A549 (cell line): ENCODE results near the gene ANO4. TPM values are rescaled to one million over a fixed set of nuclear protein-coding genes. Genes with fewer than 3 reads are reported as not detected.

ENCODE experiments used
- ATAC-seq, 2 experiments: fragments of 200-7000 bp in 1 of 2; fragments of >200 bp in 1 of 2; cut with Nextera tagmentation in 1 of 2; cut with Tn5 transposase in 1 of 2; 3 replicates each; pipeline versions ENCODE4 v1.8.0 to v1.9.1; 2018 to 2020; ENCODE audit warnings: mild to moderate bottlenecking in 1 of 2, moderate library complexity in 1 of 2
- CTCF ChIA-PET: fragments of 300-600 bp; sonication (Branson Sonifier 250); formaldehyde crosslinking; extraction: SDS; loops from one replicate; lab custom pipeline; 2021; ENCODE audit warnings: antibody characterized with exemption, inconsistent platforms; lab: Yijun Ruan, JAX
- POLR2A ChIA-PET: fragments of 350-600 bp; formaldehyde crosslinking; extraction: SDS; loops from one replicate; lab custom pipeline; 2021; ENCODE audit warnings: antibody characterized with exemption, inconsistent platforms; lab: Yijun Ruan, JAX
- DNase-seq, 2 experiments: peaks; one replicate each; pipeline versions ENCODE4 v3.0.0 to v3.0.0-alpha.2; 2011 to 2016; ENCODE audit warnings: low read depth in 1 of 2, low spot score in 1 of 2
- FAIRE-seq: peaks from 2 replicates; lab custom pipeline; 2011; peaks lifted over from hg19 to GRCh38; lab: Jason Lieb, UNC
- H3K27ac ChIP-seq, 2 experiments: fragments of >200 bp; sonication (Bioruptor Twin); formaldehyde crosslinking; 3 replicates each; pipeline ENCODE4 v1.5.1; 2016 to 2017
- H3K4me1 ChIP-seq: fragments of >200 bp; sonication (Bioruptor Twin); formaldehyde crosslinking; 3 replicates; pipeline ENCODE4 v1.6.1; 2016
- H3K4me2 ChIP-seq: fragments of >200 bp; sonication (Bioruptor Twin); formaldehyde crosslinking; 3 replicates; pipeline ENCODE4 v1.6.1; 2016
- H3K4me3 ChIP-seq: fragments of >200 bp; sonication (Bioruptor Twin); formaldehyde crosslinking; 3 replicates; pipeline ENCODE4 v1.5.1; 2016
- H3K9me3 ChIP-seq: fragments of >200 bp; sonication (Bioruptor Twin); formaldehyde crosslinking; 3 replicates; pipeline ENCODE4 v1.6.1; 2016
- CBX8 ChIP-seq: fragments of 200-600 bp; sonication (generic); IDR thresholded peaks from 2 replicates; pipeline ENCODE4 v1.6.1; 2016
- CEBPB ChIP-seq, 2 experiments: fragments of >200 bp in 1 of 2; sonication (Bioruptor Twin) in 1 of 2; formaldehyde crosslinking in 1 of 2; IDR thresholded peaks; 2 replicates each; pipeline ENCODE4 v1.6.1; 2012 to 2016
- EHMT2 ChIP-seq: fragments of 200-600 bp; sonication (generic); IDR thresholded peaks from 2 replicates; pipeline ENCODE4 v1.6.1; 2016; ENCODE audit warnings: antibody characterized with exemption, low read depth, mild to moderate bottlenecking, moderate library complexity
- ESRRA ChIP-seq: fragments of 150-350 bp; IDR thresholded peaks from 2 replicates; pipeline ENCODE4 v1.6.1; 2014; ENCODE audit warnings: mild to moderate bottlenecking, low read length, borderline replicate concordance
- FOSL2 ChIP-seq, 2 experiments: fragments of 450-650 bp in 1 of 2; fragments of >200 bp in 1 of 2; sonication (Bioruptor Twin) in 1 of 2; formaldehyde crosslinking; IDR thresholded peaks; 2 replicates each; pipeline versions ENCODE4 v1.5.0 to v1.6.1; 2016 to 2020; ENCODE audit warnings: mild to moderate bottlenecking in 1 of 2, moderate library complexity in 1 of 2
- HOXA7 ChIP-seq: fragments of 250-450 bp; sonication (Bioruptor Pico); IDR thresholded peaks from 2 replicates; pipeline ENCODE4 v1.5.0; 2020; ENCODE audit warnings: mild to moderate bottlenecking, moderate library complexity
- HOXB13 ChIP-seq: fragments of 250-450 bp; sonication (Bioruptor Pico); IDR thresholded peaks from 2 replicates; pipeline ENCODE4 v1.5.0; 2020; ENCODE audit warnings: low read depth, mild to moderate bottlenecking, moderate library complexity
- JUN ChIP-seq, 2 experiments: fragments of >200 bp; sonication (Bioruptor Twin); formaldehyde crosslinking; IDR thresholded peaks; 2 replicates in 1 of 2; 3 replicates in 1 of 2; pipeline ENCODE4 v1.6.1; 2016 to 2017
- JUNB ChIP-seq: fragments of >200 bp; sonication (Bioruptor Twin); formaldehyde crosslinking; IDR thresholded peaks from 2 replicates; pipeline ENCODE4 v1.6.1; 2016
- KDM1A ChIP-seq: fragments of 200-600 bp; sonication (generic); IDR thresholded peaks from 2 replicates; pipeline ENCODE4 v1.6.1; 2016; ENCODE audit warnings: low read depth, mild to moderate bottlenecking
- KDM5A ChIP-seq: fragments of 200-600 bp; sonication (generic); IDR thresholded peaks from 2 replicates; pipeline ENCODE4 v1.6.1; 2016; ENCODE audit warnings: antibody characterized with exemption, mild to moderate bottlenecking
- MAFK ChIP-seq: fragments of 450-650 bp; IDR thresholded peaks from 2 replicates; pipeline ENCODE4 v1.6.1; 2014; ENCODE audit not compliant: partially characterized antibody
- MAZ ChIP-seq: fragments of 150-350 bp; IDR thresholded peaks from 2 replicates; pipeline ENCODE4 v1.6.1; 2014; ENCODE audit warnings: antibody characterized with exemption, low read depth, low read length, borderline replicate concordance
- NPAS2 ChIP-seq: fragments of 250-450 bp; sonication (Bioruptor Pico); IDR thresholded peaks from 2 replicates; pipeline ENCODE4 v1.8.0; 2022; ENCODE audit warnings: mild to moderate bottlenecking, moderate library complexity, borderline replicate concordance
- POLR2A ChIP-seq: IDR thresholded peaks from 2 replicates; pipeline ENCODE4 v1.6.1; 2012; ENCODE audit warnings: mild to moderate bottlenecking, low read length
- POLR2AphosphoS2 ChIP-seq: conservative IDR thresholded peaks from 2 replicates; pipeline ENCODE4 v1.6.1; 2012; ENCODE audit warnings: low read length, improper control_type of control experiment, inconsistent platforms
- RAD21 ChIP-seq, 2 experiments: fragments of >200 bp in 1 of 2; sonication (Bioruptor Twin) in 1 of 2; formaldehyde crosslinking in 1 of 2; IDR thresholded peaks in 1 of 2; conservative IDR thresholded peaks in 1 of 2; 2 replicates in 1 of 2; 3 replicates in 1 of 2; pipeline ENCODE4 v1.6.1; 2012 to 2018; ENCODE audit warnings: inconsistent platforms in 1 of 2
- RCOR1 ChIP-seq: fragments of 150-350 bp; IDR thresholded peaks from 2 replicates; pipeline ENCODE4 v1.6.1; 2014; ENCODE audit warnings: antibody characterized with exemption, low read length, low read depth
- TP53 ChIP-seq: fragments of 250-450 bp; sonication (Bioruptor Pico); IDR thresholded peaks from 2 replicates; pipeline ENCODE4 v1.5.0; 2021; ENCODE audit warnings: mild to moderate bottlenecking, moderate library complexity
- ZC3H11A ChIP-seq: fragments of 450-650 bp; IDR thresholded peaks from 2 replicates; pipeline ENCODE4 v1.6.1; 2014; ENCODE audit warnings: antibody characterized with exemption, mild to moderate bottlenecking
- ZFP36 ChIP-seq: fragments of 450-650 bp; IDR thresholded peaks from 2 replicates; pipeline ENCODE4 v1.6.1; 2014; ENCODE audit warnings: borderline replicate concordance; ENCODE audit not compliant: partially characterized antibody
- ZSCAN20 ChIP-seq: fragments of 250-450 bp; sonication (Bioruptor Pico); IDR thresholded peaks from 2 replicates; pipeline ENCODE4 v1.8.0; 2022; ENCODE audit warnings: mild to moderate bottlenecking, moderate library complexity
- WGBS: methylation state at CpG from one replicate; pipeline ENCODE4 v1.1.6; 2017; ENCODE audit errors: missing lambda C conversion rate; 5-methylcytosine and 5-hydroxymethylcytosine counted together
- polyA plus RNA-seq, 4 experiments: library from polyadenylated mRNA; depleted of rRNA in 3 of 4; stranded (reverse); fragments of >200 nt; fragmentation: RNase III in 1 of 4; extraction: RNeasy Plus Mini Kit Qiagen cat#74134 plus additional on column Dnase treatment in 1 of 4; gene quantifications; 2 replicates in 3 of 4; 3 replicates in 1 of 4; pipeline ENCODE4 v1.2.3, GENCODE V29; 2011 to 2017
- TF ChIP-seq, protein P1 (sequence below): fragments of >200 bp; sonication (Bioruptor Twin); formaldehyde crosslinking; IDR thresholded peaks from 3 replicates; pipeline ENCODE4 v1.6.1; 2016
- TF ChIP-seq, protein P2 (sequence below): IDR thresholded peaks from 2 replicates; pipeline ENCODE4 v1.6.1; 2012
- TF ChIP-seq, protein P3 (sequence below): fragments of >200 bp; sonication (Bioruptor Twin); formaldehyde crosslinking; IDR thresholded peaks from 2 replicates; pipeline ENCODE4 v1.6.1; 2016
- TF ChIP-seq, protein P4 (sequence below): fragments of >200 bp; sonication (Bioruptor Twin); formaldehyde crosslinking; IDR thresholded peaks from 3 replicates; pipeline ENCODE4 v1.5.1; 2016
- TF ChIP-seq, protein P5 (sequence below): fragments of 250-450 bp; sonication (Bioruptor Pico); IDR thresholded peaks from 2 replicates; pipeline ENCODE4 v1.5.0; 2021; ENCODE audit warnings: mild to moderate bottlenecking, moderate library complexity, borderline replicate concordance

Gene ANO4
- polyA plus RNA-seq, 2 of the 4 experiments (the other 2 are of a cell fraction), result 0.17 TPM; not detected in 1

DNA sequence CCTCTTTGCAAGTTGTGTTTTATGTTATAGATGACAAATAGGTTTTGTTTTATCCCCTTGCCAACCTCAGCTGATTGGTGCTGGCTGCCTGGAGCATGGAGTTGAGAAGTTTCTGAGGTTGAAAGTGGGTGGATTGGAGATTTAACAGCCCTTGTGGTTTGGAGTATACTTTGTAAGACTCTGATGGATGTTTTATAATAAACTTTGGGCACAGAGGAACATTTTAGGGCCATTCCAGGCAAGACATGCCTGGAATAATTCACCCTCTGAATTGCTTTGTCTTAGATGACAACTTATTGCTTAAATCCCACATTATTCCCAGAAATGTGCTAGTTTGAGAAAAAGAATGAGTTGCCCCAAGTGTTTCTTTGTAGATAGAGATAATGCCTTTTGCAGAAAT is 256.6 kb downstream of the ANO4 start:
- DNase-seq, result no peak
- no peak for TF ChIP-seq NPAS2
- TF ChIP-seq, protein P1, sequence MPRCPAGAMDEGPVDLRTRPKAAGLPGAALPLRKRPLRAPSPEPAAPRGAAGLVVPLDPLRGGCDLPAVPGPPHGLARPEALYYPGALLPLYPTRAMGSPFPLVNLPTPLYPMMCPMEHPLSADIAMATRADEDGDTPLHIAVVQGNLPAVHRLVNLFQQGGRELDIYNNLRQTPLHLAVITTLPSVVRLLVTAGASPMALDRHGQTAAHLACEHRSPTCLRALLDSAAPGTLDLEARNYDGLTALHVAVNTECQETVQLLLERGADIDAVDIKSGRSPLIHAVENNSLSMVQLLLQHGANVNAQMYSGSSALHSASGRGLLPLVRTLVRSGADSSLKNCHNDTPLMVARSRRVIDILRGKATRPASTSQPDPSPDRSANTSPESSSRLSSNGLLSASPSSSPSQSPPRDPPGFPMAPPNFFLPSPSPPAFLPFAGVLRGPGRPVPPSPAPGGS, result no peak
- no peak for TF ChIP-seq MAFK
- no peak for TF ChIP-seq JUN (IDR thresholded peaks at IDR 0.05)
- no peak for TF ChIP-seq POLR2A
- TF ChIP-seq KDM1A, result no peak
- TF ChIP-seq KDM5A, result no peak
- TF ChIP-seq ESRRA, result no peak
- no peak for TF ChIP-seq RAD21 (conservative IDR thresholded peaks at IDR 0.05 in 1 of 2, IDR thresholded peaks at IDR 0.05 in 1 of 2)
- no peak for TF ChIP-seq RCOR1
- TF ChIP-seq POLR2AphosphoS2, result no peak
- TF ChIP-seq, protein P2, sequence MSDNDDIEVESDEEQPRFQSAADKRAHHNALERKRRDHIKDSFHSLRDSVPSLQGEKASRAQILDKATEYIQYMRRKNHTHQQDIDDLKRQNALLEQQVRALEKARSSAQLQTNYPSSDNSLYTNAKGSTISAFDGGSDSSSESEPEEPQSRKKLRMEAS, result no peak
- TF ChIP-seq, protein P3, sequence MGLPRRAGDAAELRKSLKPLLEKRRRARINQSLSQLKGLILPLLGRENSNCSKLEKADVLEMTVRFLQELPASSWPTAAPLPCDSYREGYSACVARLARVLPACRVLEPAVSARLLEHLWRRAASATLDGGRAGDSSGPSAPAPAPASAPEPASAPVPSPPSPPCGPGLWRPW, result no peak
- no peak for TF ChIP-seq HOXB13 (CRISPR knock-in tag)
- TF ChIP-seq, protein P4, sequence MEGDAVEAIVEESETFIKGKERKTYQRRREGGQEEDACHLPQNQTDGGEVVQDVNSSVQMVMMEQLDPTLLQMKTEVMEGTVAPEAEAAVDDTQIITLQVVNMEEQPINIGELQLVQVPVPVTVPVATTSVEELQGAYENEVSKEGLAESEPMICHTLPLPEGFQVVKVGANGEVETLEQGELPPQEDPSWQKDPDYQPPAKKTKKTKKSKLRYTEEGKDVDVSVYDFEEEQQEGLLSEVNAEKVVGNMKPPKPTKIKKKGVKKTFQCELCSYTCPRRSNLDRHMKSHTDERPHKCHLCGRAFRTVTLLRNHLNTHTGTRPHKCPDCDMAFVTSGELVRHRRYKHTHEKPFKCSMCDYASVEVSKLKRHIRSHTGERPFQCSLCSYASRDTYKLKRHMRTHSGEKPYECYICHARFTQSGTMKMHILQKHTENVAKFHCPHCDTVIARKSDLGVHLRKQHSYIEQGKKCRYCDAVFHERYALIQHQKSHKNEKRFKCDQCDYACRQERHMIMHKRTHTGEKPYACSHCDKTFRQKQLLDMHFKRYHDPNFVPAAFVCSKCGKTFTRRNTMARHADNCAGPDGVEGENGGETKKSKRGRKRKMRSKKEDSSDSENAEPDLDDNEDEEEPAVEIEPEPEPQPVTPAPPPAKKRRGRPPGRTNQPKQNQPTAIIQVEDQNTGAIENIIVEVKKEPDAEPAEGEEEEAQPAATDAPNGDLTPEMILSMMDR, result no peak
- TF ChIP-seq ZSCAN20, result no peak
- no peak for TF ChIP-seq CBX8
- TF ChIP-seq ZC3H11A, result no peak
- no peak for TF ChIP-seq CEBPB (IDR thresholded peaks at IDR 0.05)
- no peak for ATAC-seq
- peaks cover 20% of the 10 kb centered on the region; the same call in 2 of the 3 replicates for H3K4me1 ChIP-seq
- H3K4me3 ChIP-seq, result no peak overlapping the region
- no peak overlapping the region for H3K4me2 ChIP-seq
- ChIA-PET POLR2A (no interaction called here), CTCF (no interaction called here)
- FAIRE-seq, result no peak
- no peak overlapping the region; a peak in 1 of 6 replicates for H3K27ac ChIP-seq
- no peaks in the 10 kb centered on the region for H3K9me3 ChIP-seq

DNA sequence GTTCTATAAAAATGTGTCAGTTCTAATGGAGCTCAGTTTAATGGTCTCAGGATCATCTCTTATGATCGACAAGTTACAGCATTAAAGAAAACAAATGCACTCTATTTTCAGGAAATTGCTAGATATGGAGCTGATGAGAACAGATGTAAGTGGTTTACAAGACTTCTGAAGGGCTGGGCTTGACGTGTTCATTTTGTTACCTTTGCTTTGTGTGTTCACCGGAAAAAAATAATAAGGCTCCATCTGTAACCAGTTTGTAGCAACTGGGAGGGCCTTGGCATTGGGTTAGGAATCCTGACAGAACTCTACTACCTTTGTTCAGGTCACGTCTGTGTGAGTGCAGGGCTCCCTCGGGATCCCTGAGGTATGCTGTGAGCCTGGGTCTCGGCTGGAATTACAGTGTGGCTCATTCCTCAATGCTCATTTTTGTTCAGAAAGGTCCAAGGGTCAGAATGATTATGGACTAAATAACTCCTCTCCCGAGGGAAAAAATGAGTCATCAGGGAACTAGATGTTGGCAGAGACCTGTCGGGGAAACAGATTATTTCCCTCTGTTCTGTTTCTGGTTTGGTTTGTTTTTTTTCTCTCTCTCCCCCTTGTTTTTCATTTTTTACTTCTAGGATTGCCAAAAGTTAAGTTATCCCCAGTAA is 257.4 kb downstream of the ANO4 start:
- ChIA-PET POLR2A (no interaction called here), CTCF (no interaction called here)
- peak overlapping the region; percentile 68 for H3K4me2 ChIP-seq
- 3% methylated on average over 8 of the region's 8 CpGs for WGBS
- H3K9me3 ChIP-seq, result no peaks in the 10 kb centered on the region
- peak; percentile 92 to 99 for ATAC-seq
- no peak overlapping the region for H3K4me3 ChIP-seq
- H3K27ac ChIP-seq, result peak overlapping the region; percentile 31 to 60
- peak; percentile 48 to 82 for DNase-seq
- peak; percentile 84 for FAIRE-seq
- TF ChIP-seq, protein P5, sequence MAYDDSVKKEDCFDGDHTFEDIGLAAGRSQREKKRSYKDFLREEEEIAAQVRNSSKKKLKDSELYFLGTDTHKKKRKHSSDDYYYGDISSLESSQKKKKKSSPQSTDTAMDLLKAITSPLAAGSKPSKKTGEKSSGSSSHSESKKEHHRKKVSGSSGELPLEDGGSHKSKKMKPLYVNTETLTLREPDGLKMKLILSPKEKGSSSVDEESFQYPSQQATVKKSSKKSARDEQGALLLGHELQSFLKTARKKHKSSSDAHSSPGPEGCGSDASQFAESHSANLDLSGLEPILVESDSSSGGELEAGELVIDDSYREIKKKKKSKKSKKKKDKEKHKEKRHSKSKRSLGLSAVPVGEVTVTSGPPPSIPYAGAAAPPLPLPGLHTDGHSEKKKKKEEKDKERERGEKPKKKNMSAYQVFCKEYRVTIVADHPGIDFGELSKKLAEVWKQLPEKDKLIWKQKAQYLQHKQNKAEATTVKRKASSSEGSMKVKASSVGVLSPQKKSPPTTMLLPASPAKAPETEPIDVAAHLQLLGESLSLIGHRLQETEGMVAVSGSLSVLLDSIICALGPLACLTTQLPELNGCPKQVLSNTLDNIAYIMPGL (CRISPR knock-in tag), result no peak
- no peak for TF ChIP-seq NPAS2
- peak; percentile 76 for TF ChIP-seq FOSL2 (IDR thresholded peaks at IDR 0.05)
- TF ChIP-seq FOSL2 (CRISPR knock-in tag; IDR thresholded peaks at IDR 0.05), result peak; percentile 89
- TF ChIP-seq HOXA7, result no peak
- no peak for TF ChIP-seq TP53 (CRISPR knock-in tag)
- no peak for TF ChIP-seq ZFP36
- TF ChIP-seq JUNB, result peak; percentile 63; the same call in 1 of the 2 replicates
- no peak for TF ChIP-seq EHMT2
- TF ChIP-seq RAD21 (conservative IDR thresholded peaks at IDR 0.05 in 1 of 2, IDR thresholded peaks at IDR 0.05 in 1 of 2), result 0 out of 5 replicates have a peak, but pooled peaks of 1 of the 2 experiments have one; percentile 30
- TF ChIP-seq, protein P2, result no peak
- no peak for TF ChIP-seq MAZ
- peaks cover 20% of the 10 kb centered on the region; the same call in 2 of the 3 replicates for H3K4me1 ChIP-seq
